GM21515 (cell line): ENCODE measurements around the gene IFNAR1.
A peak's percentile ranks its signal among the peaks of the same experiment; 100 is the strongest.
"Not testable (repeated sequence)": the region's sequence is repeated elsewhere in the genome, so short reads cannot be mapped to it uniquely, and the experiment has no call there.

Source experiments
- ATAC-seq: cut with Tn5 transposase; IDR thresholded peaks from one replicate; pipeline ENCODE4 v1.9.1; 2021; ENCODE audit not compliant: unreplicated experiment

The IFNAR1 gene

DNA sequence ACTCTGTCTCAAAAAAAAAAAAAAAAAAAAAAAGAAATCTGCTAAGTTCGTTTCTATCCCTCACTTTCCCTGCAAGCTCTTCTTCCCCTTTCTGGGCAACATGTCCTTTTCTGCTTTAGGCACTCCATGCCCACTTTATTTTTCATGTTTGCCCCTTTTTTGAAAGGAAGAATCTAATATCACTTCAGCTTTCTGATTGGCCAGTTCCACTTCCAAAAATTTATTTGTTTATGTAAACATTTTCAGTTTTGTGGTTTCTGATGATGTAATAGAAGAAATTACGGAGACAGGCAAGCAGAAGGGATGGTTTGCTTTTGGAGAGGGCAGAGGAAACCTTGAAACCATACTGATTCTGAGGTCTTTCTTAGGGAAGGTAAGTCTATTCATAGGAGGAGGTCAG is 15.1 kb downstream of the IFNAR1 start:
- no peak for ATAC-seq

DNA sequence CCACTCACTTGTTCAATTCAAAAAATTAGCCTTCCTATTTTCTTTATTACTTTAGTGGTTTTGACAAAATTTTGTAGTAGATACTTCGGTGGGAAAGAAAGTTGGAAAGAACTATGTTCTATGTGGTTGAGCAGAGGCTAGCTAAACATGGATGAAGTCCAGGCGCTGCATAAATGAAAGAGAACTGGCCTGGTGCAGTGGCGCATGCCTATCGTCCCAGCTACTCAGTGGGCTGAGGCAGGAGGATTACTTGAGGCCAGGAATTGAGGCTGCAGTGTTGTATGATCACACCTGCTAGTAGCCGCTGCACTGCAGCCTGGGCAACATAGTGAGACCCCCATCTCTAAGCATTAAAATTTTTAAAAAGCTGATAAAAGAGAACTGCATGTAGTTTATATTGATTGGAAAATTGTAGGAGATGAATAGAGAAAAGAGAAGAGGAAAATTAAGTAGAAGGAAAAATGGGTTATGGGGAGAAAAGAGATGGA is 21.0 kb downstream of the IFNAR1 start:
- ATAC-seq = no peak

DNA sequence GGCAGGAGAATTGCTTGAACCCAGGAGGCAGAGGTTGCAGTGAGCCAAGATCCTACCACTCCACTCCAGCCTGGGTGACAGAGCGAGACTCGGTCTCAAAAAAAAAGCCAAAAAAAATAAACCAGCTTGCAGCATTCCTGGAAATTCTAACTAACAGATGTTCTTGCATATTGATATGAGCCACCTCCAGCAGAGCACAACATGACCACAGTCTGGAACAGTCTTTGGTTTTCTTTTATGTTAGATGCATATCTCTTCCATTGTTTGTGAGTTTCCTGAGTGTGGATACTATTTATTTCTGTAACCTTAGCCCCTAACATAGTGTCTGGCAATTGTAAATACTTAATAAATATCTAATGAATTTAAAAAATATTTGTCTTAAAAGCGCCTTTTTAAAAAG is 23.9 kb downstream of the IFNAR1 start:
- no peak for ATAC-seq

DNA sequence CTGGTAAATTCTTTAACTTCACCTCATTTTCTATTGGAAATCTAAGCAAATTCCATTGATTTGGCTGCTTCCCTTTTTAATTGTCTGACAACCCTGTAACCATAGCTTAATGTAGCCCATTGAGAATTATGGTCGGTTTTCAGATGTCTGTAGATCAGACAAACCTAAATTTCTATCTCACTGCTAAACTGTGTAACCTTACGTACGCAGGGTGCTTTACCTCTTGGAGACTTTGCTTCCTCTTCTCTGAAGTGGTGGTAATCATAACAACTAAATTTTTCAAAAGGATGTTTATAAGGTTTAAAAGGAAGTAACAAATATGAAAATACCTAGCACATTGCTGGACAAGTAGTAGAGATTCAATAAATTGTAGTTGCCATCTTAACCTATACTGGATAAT is 25.9 kb downstream of the IFNAR1 start:
- ATAC-seq = no peak

DNA sequence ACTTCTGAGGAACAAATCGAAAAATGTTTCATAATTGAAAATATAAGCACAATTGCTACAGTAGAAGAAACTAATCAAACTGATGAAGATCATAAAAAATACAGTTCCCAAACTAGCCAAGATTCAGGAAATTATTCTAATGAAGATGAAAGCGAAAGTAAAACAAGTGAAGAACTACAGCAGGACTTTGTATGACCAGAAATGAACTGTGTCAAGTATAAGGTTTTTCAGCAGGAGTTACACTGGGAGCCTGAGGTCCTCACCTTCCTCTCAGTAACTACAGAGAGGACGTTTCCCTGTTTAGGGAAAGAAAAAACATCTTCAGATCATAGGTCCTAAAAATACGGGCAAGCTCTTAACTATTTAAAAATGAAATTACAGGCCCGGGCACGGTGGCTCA is 30.6 kb downstream of the IFNAR1 start:
- ATAC-seq = no peak

DNA sequence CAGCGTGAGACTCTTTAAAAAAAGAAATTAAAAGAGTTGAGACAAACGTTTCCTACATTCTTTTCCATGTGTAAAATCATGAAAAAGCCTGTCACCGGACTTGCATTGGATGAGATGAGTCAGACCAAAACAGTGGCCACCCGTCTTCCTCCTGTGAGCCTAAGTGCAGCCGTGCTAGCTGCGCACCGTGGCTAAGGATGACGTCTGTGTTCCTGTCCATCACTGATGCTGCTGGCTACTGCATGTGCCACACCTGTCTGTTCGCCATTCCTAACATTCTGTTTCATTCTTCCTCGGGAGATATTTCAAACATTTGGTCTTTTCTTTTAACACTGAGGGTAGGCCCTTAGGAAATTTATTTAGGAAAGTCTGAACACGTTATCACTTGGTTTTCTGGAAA is 31.2 kb downstream of the IFNAR1 start:
- no peak for ATAC-seq

DNA sequence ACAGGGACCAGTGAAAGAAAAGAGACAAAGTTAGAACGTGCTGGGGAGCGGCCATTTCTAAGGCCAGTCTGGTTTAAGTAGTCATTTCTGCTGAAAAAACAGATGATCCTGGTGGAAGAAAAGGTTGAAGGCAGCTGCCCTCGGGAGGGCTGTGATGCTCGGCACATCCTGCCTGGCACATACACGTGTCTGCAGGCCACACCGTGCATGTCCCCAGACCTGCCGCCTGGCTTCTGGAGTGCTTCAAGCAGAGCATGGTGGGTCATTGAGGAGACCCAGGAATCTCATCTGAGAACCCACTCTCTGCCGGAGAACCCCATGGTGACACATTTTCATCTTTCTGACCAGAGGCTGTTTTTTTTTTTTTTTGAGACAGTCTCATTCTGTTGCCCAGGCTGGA is 32.4 kb downstream of the IFNAR1 start:
- ATAC-seq = no peak

DNA sequence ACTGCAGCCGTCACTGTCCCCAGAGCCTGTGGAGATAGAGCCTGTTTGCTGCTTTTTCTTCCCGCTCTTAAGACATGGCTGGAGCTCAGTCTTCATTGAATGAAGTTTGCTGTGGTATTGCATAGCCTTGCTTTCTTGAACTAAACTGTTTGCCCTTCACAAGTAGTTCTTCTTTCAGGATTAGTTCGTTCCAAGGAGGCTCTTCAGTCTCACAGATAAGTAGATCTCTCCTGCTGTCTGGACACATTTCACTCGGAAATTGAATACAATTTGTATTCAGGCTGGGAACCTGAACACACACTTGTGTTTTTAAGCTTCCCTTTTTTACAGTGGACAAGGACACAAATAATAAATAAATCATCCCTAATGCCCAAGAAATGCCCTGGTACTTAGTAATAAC is 34.7 kb downstream of the IFNAR1 start:
- no peak for ATAC-seq

DNA sequence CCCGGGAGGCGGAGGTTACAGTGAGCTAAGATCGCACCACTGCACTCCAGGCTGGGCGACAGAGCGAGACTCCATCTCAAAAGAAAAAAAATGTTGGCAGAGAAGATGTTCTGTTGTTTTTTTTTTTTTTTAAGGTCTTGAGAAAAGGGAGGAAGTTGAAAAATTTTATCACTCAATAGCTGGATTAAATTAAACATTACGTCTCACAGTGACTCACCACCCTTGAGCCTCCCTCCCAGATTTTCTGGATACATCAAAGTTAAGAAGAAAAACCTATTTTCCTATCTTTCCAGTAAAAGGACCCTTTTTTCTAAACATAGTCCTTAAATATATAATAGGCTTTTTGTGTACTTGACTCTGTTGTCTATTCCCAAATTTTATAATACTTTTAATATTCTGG is 35.5 kb downstream of the IFNAR1 start:
- no peak for ATAC-seq

DNA sequence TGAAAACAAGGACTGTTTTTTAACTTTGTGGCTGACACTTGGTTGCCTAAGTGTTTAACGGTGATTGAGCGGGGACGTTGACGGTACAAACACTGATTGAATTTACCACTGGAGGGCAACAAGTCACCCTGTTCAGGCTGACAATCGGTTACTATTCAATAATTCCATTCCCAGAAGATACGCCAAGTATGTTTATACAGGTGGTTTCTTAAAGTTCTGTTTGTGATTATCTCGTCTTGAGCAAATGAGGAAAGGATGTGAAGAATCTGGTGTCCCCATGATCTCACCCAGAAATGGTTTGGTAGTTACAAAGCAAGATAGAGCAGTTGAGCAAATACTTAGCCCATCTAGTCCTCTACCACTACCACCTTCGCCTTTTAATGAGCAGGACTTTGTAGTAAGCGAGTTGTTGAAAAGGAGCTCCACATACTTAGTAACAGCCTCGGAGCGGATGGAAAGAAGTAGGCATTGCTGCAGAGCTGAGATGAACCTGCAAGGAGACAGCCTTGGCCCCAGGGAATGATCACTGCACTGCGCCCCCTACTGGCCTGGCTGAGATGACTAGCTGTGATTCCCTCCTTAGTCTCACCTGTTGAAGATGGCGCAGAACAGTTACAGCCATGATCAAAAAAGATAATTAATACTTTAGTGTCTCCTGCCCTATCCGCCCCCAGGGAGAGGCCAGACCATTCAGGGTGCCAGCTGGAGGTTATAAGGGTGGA is 36.3 kb downstream of the IFNAR1 start:
- ATAC-seq = peak; percentile 62

DNA sequence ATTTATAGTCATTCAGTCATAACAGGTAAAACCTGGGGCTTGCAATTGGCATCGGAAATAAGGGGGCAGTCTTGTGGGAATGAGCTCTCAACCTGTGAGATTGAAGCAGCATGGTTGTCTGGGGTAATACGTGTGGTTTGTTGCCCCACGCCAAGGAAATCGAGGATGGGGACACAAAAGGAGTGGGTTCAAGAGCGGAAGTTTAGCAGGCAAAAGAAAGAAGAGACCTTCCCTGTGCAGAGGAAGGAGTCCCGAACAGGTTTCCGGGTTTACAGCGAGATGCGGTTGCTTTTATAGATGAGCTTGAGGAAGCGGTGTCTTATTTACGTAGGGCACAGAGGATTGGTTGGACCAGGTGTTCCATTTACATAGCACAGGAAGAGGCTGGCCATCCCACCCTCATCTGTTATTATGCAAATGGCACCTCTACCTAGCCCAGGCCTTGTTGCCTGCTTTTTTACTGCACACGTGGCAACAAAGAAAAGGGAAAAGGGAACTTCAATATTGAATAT is 37.3 kb downstream of the IFNAR1 start:
- ATAC-seq = no peak

DNA sequence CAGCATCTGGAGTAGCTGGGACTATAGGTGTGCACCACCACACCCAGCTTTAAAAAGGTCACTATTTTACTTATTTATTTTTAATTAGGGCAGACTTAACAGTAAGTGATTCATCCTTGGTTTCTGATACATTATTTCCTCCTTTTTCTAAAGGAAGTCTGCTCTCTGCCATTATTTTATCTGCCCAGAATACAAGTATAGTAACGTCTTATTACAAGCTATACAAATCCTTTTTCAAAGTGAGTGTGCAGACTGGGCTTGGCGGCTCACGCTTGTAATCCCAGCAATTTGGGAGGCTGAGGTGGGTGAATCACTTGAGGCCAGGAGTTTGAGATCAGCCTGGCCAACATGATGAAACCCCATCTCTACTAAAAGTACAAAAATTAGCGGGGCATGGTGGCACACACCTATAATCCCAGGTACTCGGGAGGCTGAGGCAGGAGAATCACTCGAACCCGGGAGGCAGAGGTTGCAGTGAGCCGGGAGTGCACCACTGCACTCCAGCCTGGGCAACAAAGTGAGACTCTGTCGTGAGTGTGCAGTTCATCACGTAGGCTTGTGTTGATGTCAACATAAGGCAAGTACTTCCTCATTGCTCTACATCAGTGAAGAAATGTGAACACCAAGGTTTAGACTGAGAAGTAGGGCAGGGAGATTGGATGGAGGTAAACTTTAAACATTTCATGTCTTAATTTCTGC is 39.3 kb downstream of the IFNAR1 start:
- not testable (repeated sequence) for ATAC-seq

DNA sequence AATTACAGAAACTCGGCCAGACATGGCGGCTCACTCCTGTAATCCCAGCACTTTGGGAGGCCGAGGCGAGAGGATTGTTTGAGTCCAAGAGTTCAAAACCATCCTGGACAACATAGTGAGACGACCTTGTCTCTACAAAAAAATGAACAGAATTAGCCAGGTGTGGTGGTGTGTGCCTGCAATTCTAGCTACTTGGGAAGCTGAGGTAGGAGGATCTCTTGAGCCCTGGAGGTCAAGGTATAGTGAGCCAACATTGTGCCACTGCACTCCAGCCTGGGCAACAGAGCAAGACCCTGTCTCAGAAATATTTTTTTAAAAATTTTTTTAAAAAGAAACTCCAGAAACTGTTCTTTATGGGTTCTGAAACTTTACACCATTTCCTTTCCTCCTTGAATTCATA is 40.1 kb downstream of the IFNAR1 start:
- no peak for ATAC-seq

DNA sequence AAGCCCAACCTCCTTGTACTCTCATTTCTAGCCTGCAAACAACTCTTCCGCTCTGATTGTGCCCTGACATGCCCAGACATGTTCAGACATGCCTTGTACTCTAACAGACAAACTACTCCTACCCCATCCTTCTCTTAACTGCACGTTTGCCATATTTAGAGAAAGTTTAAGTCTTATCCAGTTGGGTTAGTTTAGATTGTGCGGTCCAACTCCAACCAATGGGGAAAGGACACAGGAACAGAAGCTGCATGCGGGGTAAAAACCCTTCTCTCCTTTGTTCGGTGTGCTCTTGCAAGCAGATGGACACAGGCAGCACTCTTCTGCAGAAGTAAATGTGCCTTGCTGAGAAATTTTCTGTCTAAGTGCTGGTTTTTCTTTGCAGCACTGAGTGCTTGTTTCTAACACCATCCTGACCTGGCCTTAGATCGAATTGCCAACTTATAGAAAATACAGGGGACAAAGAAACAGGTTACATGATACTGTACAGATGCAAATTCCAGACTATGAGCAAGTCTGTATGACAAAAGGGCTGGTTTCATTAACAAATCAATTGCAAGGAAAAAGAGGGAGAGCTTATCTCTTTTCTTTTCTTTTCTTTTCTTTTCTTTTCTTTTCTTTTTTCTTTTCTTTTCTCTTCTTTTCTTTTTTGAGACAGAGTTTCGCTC is 42.7 kb downstream of the IFNAR1 start:
- ATAC-seq = no peak

DNA sequence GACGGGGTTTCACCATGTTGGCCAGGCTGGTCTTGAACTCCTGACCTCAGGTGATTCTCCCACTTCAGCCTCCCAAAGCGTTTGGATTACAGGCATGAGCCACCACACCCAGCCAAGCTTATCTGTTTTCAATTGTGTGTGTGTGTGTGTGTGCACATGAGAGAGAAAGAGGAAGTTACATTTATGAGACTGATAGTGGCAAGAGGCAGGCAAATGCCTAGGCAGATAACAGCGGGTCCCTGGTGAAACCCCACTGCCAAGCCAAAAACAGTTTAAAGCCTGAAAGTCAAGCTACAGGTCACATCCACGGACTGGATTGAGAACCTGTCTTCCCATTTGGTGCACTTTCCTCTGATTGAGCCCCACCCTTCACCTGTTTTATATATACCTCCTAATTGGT is 43.4 kb downstream of the IFNAR1 start:
- ATAC-seq = no peak

DNA sequence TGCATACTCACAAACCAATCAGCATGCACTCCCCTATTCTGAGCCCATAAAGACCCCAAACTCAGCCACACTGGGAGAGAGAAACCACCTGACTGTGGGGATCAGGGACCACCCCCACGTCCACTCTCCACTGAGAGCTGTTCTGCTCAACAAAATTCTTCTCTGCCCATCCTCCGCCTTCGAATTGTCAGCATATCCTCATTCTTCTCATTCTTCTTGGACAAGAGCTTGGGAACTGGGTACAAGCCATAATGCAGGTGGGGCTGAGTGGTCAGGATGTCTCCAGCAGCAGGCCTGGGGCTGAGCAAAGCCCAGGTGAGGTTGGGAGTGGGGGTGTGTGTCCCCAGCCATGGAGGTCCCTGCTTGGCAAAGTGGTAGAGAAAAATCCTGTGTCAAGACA is 43.8 kb downstream of the IFNAR1 start:
- ATAC-seq = no peak

DNA sequence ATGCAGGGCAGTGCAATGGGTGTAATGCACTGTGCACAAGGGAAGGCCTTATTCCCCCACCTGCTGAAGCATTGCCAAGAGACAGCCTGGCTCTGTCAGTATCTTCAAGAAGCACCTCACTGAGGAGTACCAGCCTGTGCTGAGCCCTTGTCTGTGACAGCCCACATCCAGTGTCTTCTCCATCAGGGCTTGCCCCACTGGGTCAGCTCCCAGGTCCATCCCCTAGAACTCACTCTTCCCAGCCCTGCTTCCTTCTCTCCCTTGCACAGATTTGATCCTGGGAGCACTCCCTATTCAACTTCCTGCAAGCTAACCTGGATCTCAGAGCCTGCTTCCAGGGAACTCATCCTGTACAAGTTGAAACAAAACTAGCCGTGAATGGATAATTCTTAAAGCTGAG is 44.8 kb downstream of the IFNAR1 start:
- ATAC-seq = no peak

DNA sequence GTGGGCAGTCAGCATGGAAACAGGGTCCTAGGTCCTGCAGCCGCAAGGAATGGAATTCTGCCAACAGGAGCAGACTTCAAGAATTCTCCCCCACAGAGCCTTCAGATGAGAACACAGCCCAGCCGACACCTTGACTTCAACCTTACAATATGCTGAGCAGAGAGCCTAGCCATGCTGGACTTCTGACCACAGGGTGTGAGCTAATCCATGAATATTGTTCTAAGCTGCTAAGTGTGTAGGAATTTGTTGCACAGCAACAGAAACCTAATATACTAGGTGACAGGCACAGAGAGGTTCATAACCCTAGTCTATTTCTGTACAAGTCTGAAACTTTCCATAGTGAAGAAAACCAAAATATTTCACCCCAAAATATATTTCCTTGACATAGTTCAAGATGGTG is 45.5 kb downstream of the IFNAR1 start:
- no peak for ATAC-seq

DNA sequence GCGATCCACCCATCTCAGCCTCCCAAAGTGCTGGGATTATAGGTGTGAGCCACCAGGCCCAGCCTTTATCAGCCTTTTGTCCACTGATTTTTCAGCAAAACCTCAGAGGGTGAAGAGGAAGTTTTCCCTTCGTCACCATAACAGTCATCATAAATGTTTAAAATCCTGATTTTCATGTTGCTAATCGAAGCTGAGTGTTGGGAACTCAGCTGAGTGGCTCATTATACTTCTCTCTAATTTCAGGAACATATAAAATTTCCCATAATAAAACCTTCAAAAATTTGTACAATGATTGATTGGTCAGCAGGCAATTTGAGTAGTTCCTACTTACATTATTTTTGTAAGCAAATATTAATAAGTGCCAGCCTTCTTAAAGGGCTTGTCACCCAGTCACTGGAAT is 46.6 kb downstream of the IFNAR1 start:
- no peak for ATAC-seq

DNA sequence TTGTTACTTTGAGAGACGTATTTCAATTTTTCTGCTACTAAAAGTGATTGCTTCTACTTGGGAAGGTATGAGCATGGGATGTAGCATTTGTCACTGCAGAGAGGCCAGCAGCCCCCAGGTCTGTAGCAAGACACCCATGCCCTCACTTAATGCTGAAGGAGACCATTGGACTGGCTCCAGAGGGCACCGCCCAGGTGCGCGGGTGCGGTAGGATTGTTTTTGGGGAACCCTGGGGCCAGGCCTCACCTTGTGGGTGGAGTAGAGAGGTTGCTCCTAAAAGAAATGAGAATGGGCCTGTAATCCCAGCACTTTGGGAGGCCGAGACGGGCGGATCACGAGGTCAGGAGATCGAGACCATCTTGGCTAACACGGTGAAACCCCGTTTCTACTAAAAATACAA is 47.8 kb downstream of the IFNAR1 start:
- ATAC-seq = no peak

DNA sequence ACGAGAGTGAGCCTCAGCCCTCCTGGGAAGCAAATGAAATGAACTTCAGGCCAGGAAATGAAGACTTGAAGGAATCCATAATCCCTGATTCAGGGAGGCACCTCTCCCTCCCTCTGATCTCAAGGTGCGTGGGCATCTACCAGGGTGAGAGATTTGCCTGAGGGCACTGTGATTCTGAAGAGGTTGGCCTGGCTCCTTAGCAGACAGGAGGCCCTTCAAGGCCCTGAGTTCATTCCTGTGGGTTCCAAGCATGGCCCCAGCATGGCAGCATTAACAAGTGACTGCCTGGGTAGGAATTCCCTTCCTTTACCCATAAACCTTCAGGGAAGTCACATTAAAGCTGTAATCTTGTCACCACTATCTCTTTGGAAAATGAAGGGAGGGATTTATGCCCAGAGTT is 48.7 kb downstream of the IFNAR1 start:
- ATAC-seq = no peak

DNA sequence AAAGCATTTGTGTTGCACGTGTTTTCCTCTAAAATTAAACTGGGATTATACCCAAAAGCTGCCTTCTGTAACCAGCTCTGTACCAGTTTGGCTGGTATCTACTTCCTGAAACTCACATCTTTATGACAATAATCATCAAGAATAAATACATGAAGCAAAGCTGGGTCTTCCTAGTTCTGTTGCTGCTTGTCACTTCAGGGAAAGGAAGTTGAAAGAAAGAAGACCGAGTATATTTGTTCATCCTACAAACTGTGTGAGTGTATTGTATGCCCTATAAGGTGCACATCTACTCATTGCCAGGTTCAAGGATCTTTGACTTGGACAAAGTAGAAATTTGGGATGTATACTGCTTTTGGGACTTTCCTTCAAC is 49.3 kb downstream of the IFNAR1 start:
- no peak for ATAC-seq
